ENCODE measurements around the gene BTBD9.

Gene BTBD9

GRCh38 chr6:38552121-38552520 is 87.6 kb downstream of the BTBD9 start:
- no peak for DNase-seq

- no peak for DNase-seq
Observed at GRCh38 chr6:38549795-38550194, 89.9 kb downstream of the BTBD9 start.

GRCh38 chr6:38549180-38549579 is 90.5 kb downstream of the BTBD9 start:
- no peak for DNase-seq

GRCh38 chr6:38543022-38543421 is 96.7 kb downstream of the BTBD9 start:
- DNase-seq: no peak

GRCh38 chr6:38542031-38542430 is 97.7 kb downstream of the BTBD9 start:
- no peak for DNase-seq

- DNase-seq: no peak
Observed at GRCh38 chr6:38533064-38533463, 106.7 kb downstream of the BTBD9 start.

GRCh38 chr6:38531134-38531533 is 108.6 kb downstream of the BTBD9 start:
- DNase-seq: no peak

- DNase-seq: no peak
Observed at GRCh38 chr6:38528196-38528965, 111.3 kb downstream of the BTBD9 start.

GRCh38 chr6:38527371-38527770 is 112.4 kb downstream of the BTBD9 start:
- DNase-seq: no peak

- no peak for DNase-seq
Observed at GRCh38 chr6:38525888-38526287, 113.8 kb downstream of the BTBD9 start.

GRCh38 chr6:38524436-38525145 is 115.1 kb downstream of the BTBD9 start:
- no peak for DNase-seq

GRCh38 chr6:38522322-38522721 is 117.4 kb downstream of the BTBD9 start:
- no peak for DNase-seq

GRCh38 chr6:38518511-38519304 is 121.0 kb downstream of the BTBD9 start:
- DNase-seq: no peak

- no peak for DNase-seq
Observed at GRCh38 chr6:38517005-38517404, 122.7 kb downstream of the BTBD9 start.

- DNase-seq: no peak
Observed at GRCh38 chr6:38514399-38514798, 125.3 kb downstream of the BTBD9 start.

GRCh38 chr6:38512211-38512610 is 127.5 kb downstream of the BTBD9 start:
- DNase-seq: no peak

GRCh38 chr6:38510205-38510604 is 129.5 kb downstream of the BTBD9 start:
- no peak for DNase-seq

GRCh38 chr6:38509713-38510112 is 130.0 kb downstream of the BTBD9 start:
- no peak for DNase-seq

- no peak for DNase-seq
Observed at GRCh38 chr6:38508894-38509293, 130.8 kb downstream of the BTBD9 start.

GRCh38 chr6:38508286-38508685 is 131.4 kb downstream of the BTBD9 start:
- DNase-seq: no peak

GRCh38 chr6:38507173-38507572 is 132.6 kb downstream of the BTBD9 start:
- DNase-seq: no peak

GRCh38 chr6:38505826-38506225 is 133.9 kb downstream of the BTBD9 start:
- DNase-seq: no peak

GRCh38 chr6:38504996-38505395 is 134.7 kb downstream of the BTBD9 start:
- no peak for DNase-seq

Measured in activated gamma-delta T cell (primary cell).